Prostate gland (tissue), 2 donors: ENCODE data around the gene SLIT3. TPM values are rescaled to one million over a fixed set of nuclear protein-coding genes. Genes with fewer than 3 reads are reported as not detected.

Source experiments
- DNase-seq: peaks from one replicate; pipeline ENCODE4 v3.0.0-alpha.2; 2019; ENCODE audit warnings: low spot score
- H3K27ac ChIP-seq, 2 donors: fragments of 200-600 bp; sonication (generic); 2 replicates each; pipeline ENCODE4 v1.5.1; 2017 to 2019
- H3K27me3 ChIP-seq: fragments of 200-600 bp; sonication (generic); replicated peaks from 2 replicates; pipeline ENCODE4 v1.5.1; 2019; ENCODE audit not compliant: insufficient read depth
- H3K36me3 ChIP-seq, 2 donors: fragments of 200-600 bp; sonication (generic); 1 replicate in 1 of 2; 2 replicates in 1 of 2; pipeline versions ENCODE4 v1.5.1 to v1.8.1; 2017 to 2019
- H3K4me1 ChIP-seq: fragments of 200-600 bp; sonication (generic); replicated peaks from 2 replicates; pipeline ENCODE4 v1.5.1; 2019
- H3K4me3 ChIP-seq, 2 donors: fragments of 200-600 bp; sonication (generic); 2 replicates each; pipeline ENCODE4 v1.5.1; 2017 to 2019
- H3K9me3 ChIP-seq: fragments of 200-600 bp; sonication (generic); 2 replicates; pipeline ENCODE4 v1.5.1; 2017
- CTCF ChIP-seq, 4 experiments: fragments of 200-600 bp in 2 of 4; fragments of 450-650 bp in 2 of 4; sonication (generic) in 2 of 4; IDR thresholded peaks; 1 replicate in 3 of 4; 2 replicates in 1 of 4; pipeline ENCODE4 v1.5.1; 2016 to 2019; ENCODE audit warnings: antibody characterized with exemption in 4 of 4, mild to moderate bottlenecking in 2 of 4, moderate library complexity in 2 of 4
- POLR2A ChIP-seq: fragments of 450-650 bp; IDR thresholded peaks from one replicate; pipeline ENCODE4 v1.6.1; 2016; ENCODE audit warnings: antibody characterized with exemption, mild to moderate bottlenecking
- POLR2AphosphoS5 ChIP-seq: sonication (generic); formaldehyde crosslinking; IDR thresholded peaks from one replicate; pipeline ENCODE4 v1.6.1; 2017; ENCODE audit warnings: antibody characterized with exemption
- WGBS: methylation state at CpG from one replicate; pipeline ENCODE4 v1.1.5; 2018; 5-methylcytosine and 5-hydroxymethylcytosine counted together
- intact Hi-C: fragments of 100-400 bp; cut with DNase I; formaldehyde crosslinking; loops from one replicate; pipeline ENCODE4 v1.14.2; 2022
- total RNA-seq, 2 donors: library from RNA; depleted of rRNA; stranded (reverse); fragments of >200 nt; gene quantifications; one replicate each; pipeline ENCODE4 v1.1.0, GENCODE V29; 2016

SLIT3 gene
- total RNA-seq, 2 donors from 2014 or later = 8.3 TPM

DNA sequence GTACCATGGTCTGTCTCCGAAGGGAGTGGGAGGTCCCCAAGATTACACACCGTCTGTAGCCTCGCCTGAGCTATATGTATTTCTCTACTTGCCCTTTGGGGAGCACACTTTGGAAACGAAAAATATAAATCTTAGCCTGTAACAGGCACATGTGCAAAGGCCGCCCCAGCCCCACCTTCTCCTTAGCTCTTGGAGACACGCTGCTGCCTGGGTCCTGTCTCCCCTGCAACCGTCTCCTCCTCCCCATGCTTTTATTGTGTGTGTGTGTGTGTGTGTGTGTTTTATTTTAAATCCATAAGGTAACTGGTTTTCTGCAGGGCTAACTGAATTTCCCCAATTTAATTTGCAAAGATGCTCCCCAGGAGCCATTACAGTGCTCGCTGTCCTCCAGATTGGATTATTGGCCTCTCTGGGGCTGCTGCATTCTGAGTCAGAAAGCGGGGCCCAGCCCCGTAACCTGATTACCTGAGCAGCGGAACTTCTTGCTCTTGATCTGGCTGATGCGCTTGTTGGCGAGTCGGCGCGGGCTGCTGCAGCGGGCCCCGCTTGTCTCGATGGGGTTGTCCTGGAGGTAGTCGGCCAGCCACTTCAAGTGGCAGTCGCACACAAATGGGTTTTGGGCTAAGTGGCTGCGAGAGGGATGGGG, 528.5 kb downstream of the SLIT3 start:
- Histone ChIP-seq H3K36me3 (no peaks in the 10 kb centered on the region), H3K4me1 (no peaks in the 10 kb centered on the region), H3K9me3 (no peaks in the 10 kb centered on the region), H3K27me3 (no peaks in the 10 kb centered on the region), H3K27ac (no peak overlapping the region), H3K4me3 (no peak overlapping the region)
- WGBS = 94% methylated on average over 22 of the region's 22 CpGs
- intact Hi-C loops = no loop called here
- DNase-seq = no peak
- TF ChIP-seq POLR2AphosphoS5 (no peak), POLR2A (no peak), CTCF (IDR thresholded peaks at IDR 0.05) (no peak)

GRCh38 chr5:168771678-168772077, 529.3 kb downstream of the SLIT3 start:
- Histone ChIP-seq H3K27me3 (no peaks in the 10 kb centered on the region), H3K4me1 (no peaks in the 10 kb centered on the region), H3K9me3 (no peaks in the 10 kb centered on the region), H3K36me3 (no peaks in the 10 kb centered on the region), H3K27ac (no peak overlapping the region), H3K4me3 (no peak overlapping the region)
- no peak for DNase-seq
- 84% methylated on average over 6 of the region's 6 CpGs for WGBS
- intact Hi-C loops = no loop called here
- no peak for TF ChIP-seq POLR2A
- TF ChIP-seq CTCF (IDR thresholded peaks at IDR 0.05) = no peak
- no peak for TF ChIP-seq POLR2AphosphoS5

GRCh38 chr5:168770996-168771395, 529.9 kb downstream of the SLIT3 start:
- 88% methylated on average over 5 of the region's 5 CpGs for WGBS
- Histone ChIP-seq H3K9me3 (no peaks in the 10 kb centered on the region), H3K27me3 (no peaks in the 10 kb centered on the region), H3K36me3 (no peaks in the 10 kb centered on the region), H3K4me1 (no peaks in the 10 kb centered on the region), H3K27ac (no peak overlapping the region), H3K4me3 (no peak overlapping the region)
- intact Hi-C loops = no loop called here
- no peak for DNase-seq
- TF ChIP-seq CTCF (IDR thresholded peaks at IDR 0.05) = no peak
- TF ChIP-seq POLR2AphosphoS5 = no peak
- TF ChIP-seq POLR2A = no peak

GRCh38 chr5:168770036-168770498, 530.9 kb downstream of the SLIT3 start:
- intact Hi-C loops = no loop called here
- H3K27ac ChIP-seq = no peak overlapping the region
- no peaks in the 10 kb centered on the region for H3K27me3 ChIP-seq
- H3K4me3 ChIP-seq = no peak overlapping the region
- no peaks in the 10 kb centered on the region for H3K9me3 ChIP-seq
- TF ChIP-seq POLR2A = no peak
- DNase-seq = no peak
- no peaks in the 10 kb centered on the region for H3K36me3 ChIP-seq
- H3K4me1 ChIP-seq = no peaks in the 10 kb centered on the region
- 81% methylated on average over 8 of the region's 8 CpGs for WGBS

- H3K27ac ChIP-seq = no peak overlapping the region
- no peaks in the 10 kb centered on the region for H3K9me3 ChIP-seq
- H3K27me3 ChIP-seq = no peaks in the 10 kb centered on the region
- intact Hi-C loops = no loop called here
- WGBS = 88% methylated on average over 13 of the region's 13 CpGs
- no peak for DNase-seq
- H3K4me3 ChIP-seq = no peak overlapping the region
- no peaks in the 10 kb centered on the region for H3K36me3 ChIP-seq
- no peaks in the 10 kb centered on the region for H3K4me1 ChIP-seq
- no peak for TF ChIP-seq POLR2AphosphoS5
Measured at GRCh38 chr5:168768172-168768571, 532.8 kb downstream of the SLIT3 start.

GRCh38 chr5:168766426-168766700, 534.6 kb downstream of the SLIT3 start:
- H3K27me3 ChIP-seq = no peaks in the 10 kb centered on the region
- no peak for DNase-seq
- intact Hi-C loops = no loop called here
- no peak overlapping the region for H3K4me3 ChIP-seq
- H3K27ac ChIP-seq = no peak overlapping the region
- TF ChIP-seq POLR2A = no peak
- no peak for TF ChIP-seq CTCF (IDR thresholded peaks at IDR 0.05)
- TF ChIP-seq POLR2AphosphoS5 = no peak
- no peaks in the 10 kb centered on the region for H3K36me3 ChIP-seq
- H3K4me1 ChIP-seq = no peaks in the 10 kb centered on the region
- 56% methylated on average over 2 of the region's 2 CpGs for WGBS
- no peaks in the 10 kb centered on the region for H3K9me3 ChIP-seq
